Spleen (tissue), 7 donors: ENCODE measurements around the gene RTL1.

Experiments
- POLR2A ChIP-seq, 3 donors: fragments of 450-650 bp; IDR thresholded peaks; one replicate each; pipeline ENCODE4 v1.5.1; 2017; ENCODE audit warnings: antibody characterized with exemption in 3 of 3, mild to moderate bottlenecking in 1 of 3
- POLR2AphosphoS5 ChIP-seq, 3 donors: sonication (generic); formaldehyde crosslinking; IDR thresholded peaks; one replicate each; pipeline ENCODE4 v1.5.1; 2017; ENCODE audit warnings: antibody characterized with exemption in 3 of 3
- TF ChIP-seq, protein P1 (sequence below), 11 experiments: fragments of 200-600 bp in 7 of 11; fragments of 450-650 bp in 4 of 11; sonication (generic) in 4 of 11; IDR thresholded peaks in 8 of 11; conservative IDR thresholded peaks in 3 of 11; 1 replicate in 7 of 11; 2 replicates in 4 of 11; pipeline versions ENCODE4 v1.4.0 to v1.8.0; 2016 to 2021; ENCODE audit warnings: antibody characterized with exemption in 11 of 11, inconsistent platforms in 4 of 11, mild to moderate bottlenecking in 1 of 11
- donor health status: DM: no; HTN: no; CAD: no; lungs with moderate emphysema.
- donor health status: DM: no; HTN: no; CAD: no.
- donor health status: DM: no; HTN: no; CAD: no.

DNA sequence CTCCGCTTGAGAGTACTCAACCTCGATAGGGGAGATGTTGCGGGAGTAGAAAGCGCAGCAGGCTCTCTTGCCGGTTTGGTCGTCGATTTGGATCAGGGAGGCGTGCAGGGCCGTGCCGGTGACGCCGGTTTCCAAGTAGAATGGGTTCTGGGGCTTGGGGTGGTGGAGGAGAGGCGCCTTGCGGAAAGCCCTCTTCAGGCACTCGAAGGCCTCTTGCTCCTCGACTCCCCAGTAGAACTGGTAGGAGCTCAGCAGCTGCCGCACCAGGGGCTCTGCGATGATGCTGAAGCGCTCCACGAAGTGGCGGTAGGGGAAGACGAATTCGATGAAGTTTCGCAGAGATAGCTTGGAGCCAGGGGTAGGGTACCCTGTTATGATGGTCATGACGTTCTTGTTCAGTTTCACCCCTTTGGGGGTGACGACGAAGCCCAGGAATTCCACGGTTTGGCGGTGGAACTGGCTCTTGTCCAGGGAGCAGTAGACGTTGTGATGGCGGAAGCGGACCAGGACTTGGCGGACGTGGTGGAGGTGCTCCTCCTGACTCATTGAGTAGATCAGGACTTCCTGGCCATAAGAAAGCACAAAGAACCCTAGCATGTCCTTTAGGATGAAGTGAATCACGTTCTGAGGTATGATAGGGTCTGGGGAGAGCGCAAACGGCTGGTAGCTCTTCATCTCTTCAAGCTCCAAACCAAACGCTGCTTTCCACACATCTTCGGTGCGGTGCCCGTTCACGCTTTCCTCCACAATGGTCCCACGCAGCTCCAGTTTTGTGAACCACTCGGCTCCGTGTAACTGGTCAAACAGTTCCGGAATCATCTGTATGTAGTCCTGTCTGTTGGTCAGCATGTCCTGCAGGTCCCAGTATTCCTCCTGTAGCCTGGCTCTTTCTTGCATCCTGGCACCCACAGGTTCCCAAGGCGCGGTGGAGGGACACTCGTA is 21.2 kb downstream of the RTL1 start:
- TF ChIP-seq, protein P1, sequence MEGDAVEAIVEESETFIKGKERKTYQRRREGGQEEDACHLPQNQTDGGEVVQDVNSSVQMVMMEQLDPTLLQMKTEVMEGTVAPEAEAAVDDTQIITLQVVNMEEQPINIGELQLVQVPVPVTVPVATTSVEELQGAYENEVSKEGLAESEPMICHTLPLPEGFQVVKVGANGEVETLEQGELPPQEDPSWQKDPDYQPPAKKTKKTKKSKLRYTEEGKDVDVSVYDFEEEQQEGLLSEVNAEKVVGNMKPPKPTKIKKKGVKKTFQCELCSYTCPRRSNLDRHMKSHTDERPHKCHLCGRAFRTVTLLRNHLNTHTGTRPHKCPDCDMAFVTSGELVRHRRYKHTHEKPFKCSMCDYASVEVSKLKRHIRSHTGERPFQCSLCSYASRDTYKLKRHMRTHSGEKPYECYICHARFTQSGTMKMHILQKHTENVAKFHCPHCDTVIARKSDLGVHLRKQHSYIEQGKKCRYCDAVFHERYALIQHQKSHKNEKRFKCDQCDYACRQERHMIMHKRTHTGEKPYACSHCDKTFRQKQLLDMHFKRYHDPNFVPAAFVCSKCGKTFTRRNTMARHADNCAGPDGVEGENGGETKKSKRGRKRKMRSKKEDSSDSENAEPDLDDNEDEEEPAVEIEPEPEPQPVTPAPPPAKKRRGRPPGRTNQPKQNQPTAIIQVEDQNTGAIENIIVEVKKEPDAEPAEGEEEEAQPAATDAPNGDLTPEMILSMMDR (IDR thresholded peaks at IDR 0.05 in 8 of 11, conservative IDR thresholded peaks at IDR 0.05 in 3 of 11), result no peak
- TF ChIP-seq POLR2A (IDR thresholded peaks at IDR 0.05), result no peak
- TF ChIP-seq POLR2AphosphoS5 (IDR thresholded peaks at IDR 0.05), result no peak
